IMR-90 (cell line): ENCODE data around the gene ACSL6. TPM values are rescaled to one million over a fixed set of nuclear protein-coding genes. Genes with fewer than 3 reads are reported as not detected.

Source experiments
- ATAC-seq: fragments of 200-7000 bp; cut with Tn5 transposase; 2 replicates; pipeline ENCODE4 v1.9.1; 2020; ENCODE audit warnings: low read depth, mild to moderate bottlenecking, moderate library complexity
- BruUV-seq: library from RNA; stranded (reverse); fragments of 400-500 nt; replicated peaks from 2 replicates; lab custom pipeline; 2021; lab: Mats Ljungman, UMichigan
- CTCF ChIA-PET: fragments of 300-600 bp; formaldehyde crosslinking; extraction: SDS; loops from one replicate; lab custom pipeline; 2021; ENCODE audit warnings: antibody characterized with exemption; lab: Yijun Ruan, JAX
- POLR2A ChIA-PET: fragments of 300-600 bp; sonication (Branson Sonifier 250); formaldehyde crosslinking; loops from one replicate; lab custom pipeline; 2022; ENCODE audit warnings: antibody characterized with exemption; ENCODE audit not compliant: unreplicated experiment; lab: Charles Lee
- DNase-seq: peaks from one replicate; pipeline ENCODE4 v3.0.0; 2013
- H2AFZ ChIP-seq: replicated peaks from 2 replicates; pipeline ENCODE3; 2013; ENCODE audit warnings: low read length, mild to moderate bottlenecking; ENCODE audit not compliant: poor library complexity
- H2AK5ac ChIP-seq: 2 replicates; pipeline ENCODE4 v1.6.1; 2013; ENCODE audit warnings: low read depth, low read length, inconsistent platforms
- H2AK9ac ChIP-seq: replicated peaks from 2 replicates; pipeline ENCODE3; 2013; ENCODE audit warnings: mild to moderate bottlenecking, low read depth, low read length, moderate library complexity; ENCODE audit not compliant: poor library complexity
- H2BK120ac ChIP-seq: 2 replicates; pipeline ENCODE4 v1.6.1; 2013; ENCODE audit warnings: low read depth, low read length, inconsistent platforms
- H2BK15ac ChIP-seq: 3 replicates; pipeline ENCODE4 v1.6.1; 2013; ENCODE audit warnings: low read depth, low read length, inconsistent platforms
- H2BK20ac ChIP-seq: 2 replicates; pipeline ENCODE4 v1.6.1; 2013; ENCODE audit warnings: low read depth, mild to moderate bottlenecking, inconsistent platforms, low read length, moderate library complexity
- H2BK5ac ChIP-seq: 2 replicates; pipeline ENCODE4 v1.6.1; 2013; ENCODE audit warnings: mild to moderate bottlenecking, low read depth, low read length, inconsistent platforms; ENCODE audit not compliant: poor library complexity, severe bottlenecking
- H3K14ac ChIP-seq: replicated peaks from 2 replicates; pipeline ENCODE4 v1.6.1; 2013; ENCODE audit warnings: low read depth, low read length, inconsistent platforms
- H3K18ac ChIP-seq: 2 replicates; pipeline ENCODE4 v1.6.1; 2013; ENCODE audit warnings: low read depth, low read length, control low read depth
- H3K23ac ChIP-seq: 2 replicates; pipeline ENCODE4 v1.6.1; 2013; ENCODE audit warnings: low read depth, low read length, inconsistent platforms
- H3K27ac ChIP-seq: 2 replicates; pipeline ENCODE4 v1.5.1; 2013; ENCODE audit warnings: mild to moderate bottlenecking, control low read depth, low read length; ENCODE audit not compliant: insufficient read depth
- H3K27me3 ChIP-seq: 2 replicates; pipeline ENCODE4 v1.6.1; 2013; ENCODE audit warnings: low read length; ENCODE audit not compliant: control insufficient read depth, insufficient read depth
- H3K36me3 ChIP-seq: 2 replicates; pipeline ENCODE4 v1.6.1; 2013; ENCODE audit warnings: low read length, mixed read lengths; ENCODE audit not compliant: control insufficient read depth, insufficient read depth
- H3K4ac ChIP-seq: 2 replicates; pipeline ENCODE4 v1.6.1; 2013; ENCODE audit warnings: low read depth, low read length, inconsistent platforms
- H3K4me1 ChIP-seq: 2 replicates; pipeline ENCODE4 v1.6.1; 2013; ENCODE audit warnings: low read length, mixed read lengths; ENCODE audit not compliant: control insufficient read depth, insufficient read depth
- H3K4me2 ChIP-seq: 2 replicates; pipeline ENCODE4 v1.6.1; 2013; ENCODE audit warnings: low read depth, mild to moderate bottlenecking, control low read depth, low read length, moderate library complexity
- H3K4me3 ChIP-seq: 2 replicates; pipeline ENCODE4 v1.5.1; 2013; ENCODE audit warnings: low read depth, mild to moderate bottlenecking, control low read depth, low read length, moderate library complexity; ENCODE audit not compliant: insufficient read depth
- H3K56ac ChIP-seq: 2 replicates; pipeline ENCODE4 v1.6.1; 2013; ENCODE audit warnings: low read length, inconsistent platforms; ENCODE audit not compliant: insufficient read depth; ENCODE audit errors: extremely low read depth
- H3K79me1 ChIP-seq, 2 experiments: 2 replicates each; pipeline ENCODE4 v1.6.1; 2013; ENCODE audit warnings: low read length in 2 of 2, inconsistent platforms in 1 of 2, low read depth in 1 of 2
- H3K9ac ChIP-seq: 2 replicates; pipeline ENCODE4 v1.6.1; 2013; ENCODE audit warnings: low read depth, low read length, control low read depth
- H3K9me1 ChIP-seq: 2 replicates; pipeline ENCODE4 v1.6.1; 2013; ENCODE audit warnings: low read length, inconsistent platforms; ENCODE audit not compliant: insufficient read depth
- H3K9me3 ChIP-seq: 2 replicates; pipeline ENCODE4 v1.6.1; 2013; ENCODE audit warnings: low read length; ENCODE audit not compliant: control insufficient read depth, insufficient read depth
- H4K20me1 ChIP-seq: 2 replicates; pipeline ENCODE4 v1.6.1; 2013; ENCODE audit warnings: low read length, inconsistent platforms; ENCODE audit not compliant: insufficient read depth
- H4K5ac ChIP-seq: 2 replicates; pipeline ENCODE4 v1.6.1; 2013; ENCODE audit warnings: mild to moderate bottlenecking, low read depth, low read length, control low read depth
- H4K8ac ChIP-seq, 2 experiments: 2 replicates each; pipeline ENCODE4 v1.6.1; 2013; ENCODE audit warnings: low read depth in 2 of 2, low read length in 2 of 2, control low read depth in 1 of 2, inconsistent platforms in 1 of 2
- H4K91ac ChIP-seq: 2 replicates; pipeline ENCODE4 v1.6.1; 2013; ENCODE audit warnings: low read depth, low read length, inconsistent platforms; ENCODE audit not compliant: insufficient read depth
- CEBPB ChIP-seq: IDR thresholded peaks from 2 replicates; pipeline ENCODE4 v1.6.1; 2012; ENCODE audit warnings: low read depth, low read length, improper control_type of control experiment
- CTCF ChIP-seq: conservative IDR thresholded peaks from 2 replicates; pipeline ENCODE4 v1.5.1; 2012; ENCODE audit warnings: mild to moderate bottlenecking, low read depth, low read length, improper control_type of control experiment
- ELK1 ChIP-seq: fragments of 150-350 bp; IDR thresholded peaks from 2 replicates; pipeline ENCODE4 v1.6.1; 2016; ENCODE audit warnings: low read depth, mild to moderate bottlenecking, low read length, moderate library complexity, borderline replicate concordance
- NFE2L2 ChIP-seq: fragments of 150-350 bp; IDR thresholded peaks from 2 replicates; pipeline ENCODE4 v1.6.1; 2016; ENCODE audit warnings: low read depth, mild to moderate bottlenecking, low read length
- POLR2A ChIP-seq: IDR thresholded peaks from 2 replicates; pipeline ENCODE4 v1.6.1; 2012; ENCODE audit warnings: mild to moderate bottlenecking, low read depth, low read length
- RFX5 ChIP-seq: IDR thresholded peaks from 2 replicates; pipeline ENCODE4 v1.8.0; 2012; ENCODE audit warnings: low read depth, mild to moderate bottlenecking, low read length, moderate library complexity
- SMC3 ChIP-seq: fragments of 150-350 bp; IDR thresholded peaks from 2 replicates; pipeline ENCODE4 v1.6.1; 2016; ENCODE audit warnings: low read depth, mild to moderate bottlenecking, antibody characterized with exemption, low read length, moderate library complexity
- WGBS, 2 experiments: methylation state at CpG; one replicate each; pipeline versions ENCODE4 v1.1.5 to v1.1.7; 2013; ENCODE audit warnings: missing lambda C conversion rate in 2 of 2; ENCODE audit not compliant: insufficient read length in 1 of 2; ENCODE audit errors: extremely low coverage in 2 of 2; 5-methylcytosine and 5-hydroxymethylcytosine counted together
- dilution Hi-C: fragments of 300-500 bp; cut with HindIII; formaldehyde crosslinking; loops from one replicate; pipeline ENCODE4 v1.14.3; 2018; ENCODE audit warnings: low sequenced_read_pairs; ENCODE audit not compliant: unreplicated experiment
- in situ Hi-C: fragments of 300-500 bp; cut with MboI; formaldehyde crosslinking; loops from 3 replicates; pipeline ENCODE4 v1.14.3; 2019; ENCODE audit warnings: low sequenced_read_pairs, inconsistent platforms, mixed read lengths
- intact Hi-C: fragments of 100-400 bp; cut with micrococcal nuclease; formaldehyde crosslinking; loops from 2 replicates; pipeline ENCODE4 v1.10.0; 2022
- polyA plus RNA-seq, 3 experiments: library from polyadenylated mRNA; depleted of rRNA; stranded (reverse); fragments of >200 nt; gene quantifications; 2 replicates each; pipeline ENCODE4 v1.2.3, GENCODE V29; 2012; ENCODE audit warnings: low replicate concordance in 1 of 3
- total RNA-seq: library from RNA; depleted of rRNA; stranded (reverse); fragments of >200 nt; gene quantifications from 2 replicates; pipeline ENCODE4 v1.2.3, GENCODE V29; 2012

ACSL6 gene
- total and polyA plus RNA-seq, 2 of the 4 experiments (the other 2 are of a cell fraction) = not detected

- no peak overlapping the region for H2BK5ac ChIP-seq
- dilution Hi-C loops (no loop called here), in situ Hi-C loops (no loop called here), intact Hi-C loops (no loop called here)
- DNase-seq = no peak
- BruUV-seq = no TSS peak
- H3K27ac ChIP-seq = no peak overlapping the region
- TF ChIP-seq ELK1 = no peak
- TF ChIP-seq RFX5 = no peak
- TF ChIP-seq SMC3 = no peak
- no peak for TF ChIP-seq CTCF
- TF ChIP-seq CEBPB = no peak
- TF ChIP-seq NFE2L2 = no peak
- no peak for TF ChIP-seq POLR2A
- no peaks in the 10 kb centered on the region for H3K9me1 ChIP-seq
- no peak overlapping the region for H4K91ac ChIP-seq
- H3K56ac ChIP-seq = no peak overlapping the region
- no peaks in the 10 kb centered on the region for H3K79me1 ChIP-seq
- H4K5ac ChIP-seq = no peak overlapping the region
- no peak overlapping the region for H2AK9ac ChIP-seq
- H3K27me3 ChIP-seq = peaks cover 3% of the 10 kb centered on the region
- ChIA-PET POLR2A (no interaction called here), CTCF (no interaction called here)
- no peak overlapping the region for H3K18ac ChIP-seq
- no peak overlapping the region for H3K9ac ChIP-seq
- H3K14ac ChIP-seq = no peak overlapping the region
- no peak overlapping the region for H3K4me3 ChIP-seq
- H2BK15ac ChIP-seq = no peak overlapping the region
- no peak overlapping the region for H3K23ac ChIP-seq
- no peak for ATAC-seq
- WGBS, 2 experiments = no CpG with 5 or more reads among the region's 5 CpGs
- no peaks in the 10 kb centered on the region for H3K36me3 ChIP-seq
- H3K4ac ChIP-seq = no peak overlapping the region
- H2AFZ ChIP-seq = no peak overlapping the region
- no peaks in the 10 kb centered on the region for H3K4me1 ChIP-seq
- no peaks in the 10 kb centered on the region for H4K20me1 ChIP-seq
- H4K8ac ChIP-seq = no peak overlapping the region
- no peak overlapping the region for H2BK20ac ChIP-seq
- no peak overlapping the region for H2BK120ac ChIP-seq
- H3K4me2 ChIP-seq = no peak overlapping the region
- H3K9me3 ChIP-seq = no peaks in the 10 kb centered on the region
- no peak overlapping the region for H2AK5ac ChIP-seq
These were observed 43.0 kb downstream of the ACSL6 start for GRCh38 chr5:131968396-131968954.
